Hepatic stellate cell (primary cell): ENCODE measurements around the gene C2orf69.

ENCODE experiments used
- DNase-seq: peaks from one replicate; pipeline ENCODE4 v3.0.0; 2011; ENCODE audit warnings: low spot score

Gene C2orf69

GRCh38 chr2:199914372-199914958 is 3.4 kb downstream of the C2orf69 start:
- DNase-seq = no peak

- DNase-seq = no peak
These were observed 5.9 kb downstream of the C2orf69 start for GRCh38 chr2:199916980-199917379.

- DNase-seq = no peak
These were observed 11.8 kb downstream of the C2orf69 start for GRCh38 chr2:199922856-199923255.

GRCh38 chr2:199923924-199924323 is 12.8 kb downstream of the C2orf69 start:
- no peak for DNase-seq

GRCh38 chr2:199926806-199927205 is 15.7 kb downstream of the C2orf69 start:
- DNase-seq = no peak

GRCh38 chr2:199928226-199928625 is 17.1 kb downstream of the C2orf69 start:
- DNase-seq = no peak

GRCh38 chr2:199928626-199929025 is 17.5 kb downstream of the C2orf69 start:
- no peak for DNase-seq

- no peak for DNase-seq
These were observed 18.2 kb downstream of the C2orf69 start for GRCh38 chr2:199929262-199929661.

GRCh38 chr2:199932312-199932855 is 21.3 kb downstream of the C2orf69 start:
- DNase-seq = no peak

- no peak for DNase-seq
These were observed 22.4 kb downstream of the C2orf69 start for GRCh38 chr2:199933466-199933865.

- no peak for DNase-seq
These were observed 25.5 kb downstream of the C2orf69 start for GRCh38 chr2:199936554-199936953.

- DNase-seq = no peak
These were observed 29.3 kb downstream of the C2orf69 start for GRCh38 chr2:199940373-199940772.

GRCh38 chr2:199943373-199943772 is 32.3 kb downstream of the C2orf69 start:
- DNase-seq = no peak

- DNase-seq = no peak
These were observed 35.1 kb downstream of the C2orf69 start for GRCh38 chr2:199946196-199946595.

- no peak for DNase-seq
These were observed 35.7 kb downstream of the C2orf69 start for GRCh38 chr2:199946836-199947235.

- DNase-seq = no peak
These were observed 39.3 kb downstream of the C2orf69 start for GRCh38 chr2:199950396-199950795.

GRCh38 chr2:199951023-199951422 is 39.9 kb downstream of the C2orf69 start:
- DNase-seq = no peak

- peak; percentile 58 for DNase-seq
These were observed 43.9 kb downstream of the C2orf69 start for GRCh38 chr2:199955007-199955338.

GRCh38 chr2:199955339-199956061 is 44.4 kb downstream of the C2orf69 start, which contains the start of the genes MAIP1 and TYW5:
Gene MAIP1, plus strand, starts transcription at chr2:199955582. Its CDS starts 217 bp downstream, at chr2:199955799.
Gene TYW5, minus strand, starts transcription at chr2:199955491. Its CDS starts 21 bp downstream, at chr2:199955470.
- peak; percentile 87 for DNase-seq

- DNase-seq = no peak
These were observed 44.9 kb downstream of the C2orf69 start for GRCh38 chr2:199956062-199956380.

GRCh38 chr2:199958014-199958413 is 46.9 kb downstream of the C2orf69 start:
- no peak for DNase-seq

- DNase-seq = no peak
These were observed 51.1 kb downstream of the C2orf69 start for GRCh38 chr2:199962203-199962602.

- DNase-seq = no peak
These were observed 55.3 kb downstream of the C2orf69 start for GRCh38 chr2:199966405-199966804.

GRCh38 chr2:199966976-199967375 is 55.9 kb downstream of the C2orf69 start:
- no peak for DNase-seq
